Posterior vena cava (tissue), 2 donors: ENCODE results near the gene MAP3K21. TPM values are rescaled to one million over a fixed set of nuclear protein-coding genes. Genes with fewer than 3 reads are reported as not detected.

Experiments used
- DNase-seq: peaks from one replicate; pipeline ENCODE4 v3.0.0-alpha.2; 2020; ENCODE audit warnings: low spot score
- intact Hi-C, 2 donors: fragments of 100-400 bp; cut with DNase I; formaldehyde crosslinking; loops; one replicate each; pipeline versions ENCODE4 v1.14.1 to v1.14.2; 2022 to 2023
- total RNA-seq, 2 donors: library from RNA; stranded (reverse); fragmentation: NEBNext Ultra II Directional; extraction: Animal tissue kit (Norgen Biotek cat#: 25700); gene quantifications; one replicate each; pipeline ENCODE4 v1.2.1, GENCODE V29; 2021
- donor health status: DM: yes; HTN: yes; CAD: no.
- donor health status: DM: yes; HTN: yes; CAD: no.

The MAP3K21 gene
- total RNA-seq, 2 donors from 2014 or later: 0.19 to 0.29 TPM

DNA sequence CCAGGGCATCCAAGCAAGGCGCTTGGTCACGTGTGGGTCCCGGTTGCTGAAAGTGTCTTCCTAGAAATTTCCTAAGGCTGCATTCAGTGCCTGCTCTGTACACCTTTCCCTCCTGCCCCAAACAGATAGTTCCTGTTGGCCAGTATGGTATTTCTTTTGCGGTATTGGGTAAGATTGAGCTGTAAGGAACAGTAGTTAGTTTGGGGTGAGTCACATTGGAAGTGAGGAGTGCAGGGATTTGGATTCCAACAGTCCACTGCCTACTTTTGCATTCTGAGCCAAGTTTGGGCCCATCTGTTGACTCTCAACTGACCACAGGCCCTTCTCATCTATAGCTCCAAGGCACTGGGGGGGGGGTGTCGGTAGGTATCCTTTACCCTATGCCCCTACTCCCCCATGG is 83.4 kb downstream of the MAP3K21 start:
- DNase-seq: no peak
- intact Hi-C loops: loop anchor here in 1 of 2 donors (5.0 kb wide), 1 partner anchor 1689 kb away; no protein-coding TSS in a partner anchor

DNA sequence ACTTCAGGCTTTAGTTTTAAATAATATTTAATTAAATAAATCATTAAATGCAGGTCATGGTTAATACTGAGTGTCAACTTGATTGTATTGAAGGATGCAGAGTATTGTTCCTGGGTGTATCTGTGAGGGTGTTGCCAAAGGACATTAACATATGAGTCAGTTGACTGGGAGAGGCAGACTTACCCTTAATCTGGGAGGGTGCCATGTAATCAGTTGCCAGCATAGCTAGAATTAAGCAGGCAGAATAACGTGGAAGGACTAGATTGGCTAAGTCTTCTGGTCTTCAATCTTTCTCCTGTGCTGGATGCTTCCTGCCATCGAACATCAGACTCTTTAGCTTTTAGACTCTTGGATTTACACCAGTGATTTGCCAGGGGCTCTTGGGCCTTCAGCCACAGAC is 85.3 kb downstream of the MAP3K21 start:
- intact Hi-C loops: loop anchor here in 1 of 2 donors (5.0 kb wide), 1 partner anchor 1691 kb away; no protein-coding TSS in a partner anchor
- DNase-seq: no peak

DNA sequence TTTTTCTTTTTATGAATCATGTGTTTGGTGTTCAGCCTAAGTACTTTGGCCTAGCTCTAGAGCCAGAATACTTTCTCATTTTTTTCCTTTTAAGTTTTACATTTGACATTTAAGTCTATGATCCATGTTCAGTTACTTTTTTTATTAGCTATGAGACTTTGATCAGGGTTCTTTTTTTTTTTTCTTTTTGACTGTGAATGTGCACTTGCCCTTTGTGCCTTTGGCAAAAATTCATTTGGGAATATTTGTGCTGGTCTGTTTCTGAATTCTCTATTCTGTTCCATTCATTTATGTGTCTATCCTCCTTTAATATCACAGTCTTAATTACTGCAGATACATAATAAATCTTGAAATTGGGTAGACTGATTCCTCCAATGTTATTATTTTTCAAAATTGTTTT is 93.8 kb downstream of the MAP3K21 start:
- intact Hi-C loops: no loop called here
- DNase-seq: no peak

DNA sequence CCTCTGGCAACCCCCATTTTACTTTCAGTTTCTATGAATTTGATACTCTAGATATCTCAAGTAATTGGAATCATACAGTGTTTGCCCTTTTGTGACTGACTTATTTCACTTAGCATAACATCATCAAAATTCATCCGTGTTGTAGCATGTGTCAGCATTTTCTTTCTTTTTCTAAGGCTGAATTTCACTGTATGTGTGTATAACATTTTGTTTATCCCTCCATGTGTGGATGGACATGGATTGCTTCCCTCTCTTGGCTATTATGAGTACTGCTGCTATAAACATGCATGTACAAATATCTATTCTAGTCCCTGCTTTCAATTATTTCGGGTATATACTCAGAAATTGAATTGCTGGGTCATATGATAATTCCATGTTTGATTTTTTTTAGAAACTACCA is 97.3 kb downstream of the MAP3K21 start:
- intact Hi-C loops: no loop called here

DNA sequence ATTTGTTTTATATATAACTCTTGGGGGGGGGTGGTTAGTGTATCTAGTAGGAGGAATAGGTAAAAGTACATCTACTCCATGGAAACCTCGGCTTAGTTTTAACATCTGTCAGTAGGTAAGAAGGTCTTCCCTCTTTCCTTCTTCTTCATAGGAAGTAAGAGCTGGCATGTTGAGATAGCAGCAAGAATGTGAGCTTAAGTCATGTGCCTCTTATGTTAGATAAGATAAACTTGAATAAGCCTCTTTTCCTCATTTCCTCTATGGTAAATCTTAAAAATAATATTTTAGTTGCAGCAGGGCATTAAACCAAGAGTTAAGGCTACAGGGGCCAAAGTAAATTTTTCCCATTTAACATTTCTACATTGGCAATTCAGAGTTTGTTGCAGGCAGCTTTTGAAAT is 100.4 kb downstream of the MAP3K21 start:
- DNase-seq: no peak

More for the DNA sequence above, 97.3 kb downstream of the MAP3K21 start:
- DNase-seq: no peak

DNA sequence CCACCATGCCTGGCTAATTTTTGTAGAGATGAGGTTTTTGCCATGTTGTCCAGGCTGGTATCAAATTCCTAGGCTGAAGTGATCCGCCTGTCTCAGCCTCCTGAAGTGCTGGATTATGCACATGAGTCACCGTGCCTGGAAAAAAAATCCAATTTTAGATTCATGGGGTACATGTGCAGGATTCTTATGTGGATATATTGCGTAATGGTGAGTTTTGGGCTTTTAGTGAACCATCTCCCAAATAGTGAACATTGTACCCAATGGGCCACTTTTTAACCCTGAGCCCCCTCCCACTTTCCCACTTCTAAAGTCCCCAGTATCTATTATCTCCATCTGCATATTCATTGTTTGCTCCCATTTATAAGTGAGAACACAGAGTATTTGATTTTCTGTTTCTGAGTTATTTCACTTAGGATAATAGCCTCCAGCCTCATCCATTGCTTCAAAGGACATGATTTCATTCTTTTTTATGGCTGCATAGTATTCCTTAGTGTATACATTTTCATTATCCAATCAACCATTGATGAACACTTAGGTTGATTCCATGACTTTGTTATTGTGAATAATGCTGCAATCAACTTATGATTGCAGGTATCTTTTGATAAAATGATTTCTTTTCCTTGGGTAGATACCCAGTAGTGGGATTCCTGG is 104.4 kb downstream of the MAP3K21 start:
- intact Hi-C loops: no loop called here

More for the DNA sequence above, 100.4 kb downstream of the MAP3K21 start:
- intact Hi-C loops: no loop called here

DNA sequence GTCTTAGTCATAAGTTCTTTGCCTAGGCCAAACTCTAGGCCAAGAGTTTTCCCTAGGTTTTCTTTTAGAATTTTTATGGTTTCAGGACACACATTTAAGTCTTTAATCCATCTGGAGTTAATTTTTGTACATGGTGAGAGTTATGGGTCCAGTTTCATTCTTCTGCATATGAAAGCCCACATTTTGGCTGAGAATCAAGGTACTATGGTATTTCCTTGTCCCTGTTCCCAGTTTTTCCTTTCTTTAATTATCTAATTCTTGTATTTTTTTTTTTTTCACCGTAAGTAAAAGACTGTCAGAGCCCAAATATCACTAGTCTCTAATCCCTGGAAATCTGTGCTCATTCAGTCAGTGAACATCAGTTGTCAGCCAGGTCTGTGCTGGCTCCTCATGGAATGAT is 105.4 kb downstream of the MAP3K21 start:
- intact Hi-C loops: no loop called here
- no peak for DNase-seq

More for the DNA sequence above, 104.4 kb downstream of the MAP3K21 start:
- DNase-seq: no peak

DNA sequence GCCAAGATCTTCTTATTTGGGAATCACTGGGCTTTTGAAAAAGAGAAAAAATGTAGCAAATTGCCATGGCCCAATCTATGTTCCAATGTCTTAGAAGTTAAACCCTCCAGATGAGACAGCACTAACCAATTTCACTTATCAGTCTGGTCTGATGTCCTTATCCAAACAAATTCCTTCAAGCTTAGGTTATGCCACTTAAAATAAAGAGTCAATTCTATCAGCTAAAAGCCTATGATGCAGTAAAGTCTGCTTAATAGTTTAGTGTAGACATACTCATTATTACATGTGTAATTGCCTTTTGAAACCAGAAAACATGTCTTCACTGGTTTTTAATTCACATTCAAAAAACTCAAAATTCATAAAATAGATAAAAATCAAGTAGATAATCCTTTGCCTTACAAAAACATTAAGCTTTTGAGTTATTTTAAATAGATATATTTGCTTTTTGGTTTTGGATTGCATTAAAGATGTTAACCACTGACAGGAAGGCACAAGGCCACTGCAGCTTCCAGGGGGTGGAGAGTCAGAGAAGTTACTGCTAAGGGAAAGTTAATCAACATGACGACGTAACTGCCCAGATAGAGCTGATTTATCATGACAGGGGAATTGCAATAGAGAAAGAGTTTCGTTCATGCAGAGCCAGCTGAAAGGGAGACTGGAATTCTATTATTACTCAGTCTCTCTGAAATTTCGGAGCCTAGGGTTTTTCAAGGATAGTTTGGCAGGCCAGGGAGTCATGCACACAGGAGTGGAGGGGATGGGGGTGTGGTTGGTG is 106.1 kb downstream of the MAP3K21 start:
- intact Hi-C loops: no loop called here
- DNase-seq: no peak

Other genes starting within 250 kb of the MAP3K21 start
- 10 to 100 TPM; 12.9 to 16.8 TPM for gene PCNX2, start 32.0 kb upstream of the MAP3K21 start, total RNA-seq